GM23248 (cell line): ENCODE measurements around the gene PIH1D1. TPM values are rescaled to one million over a fixed set of nuclear protein-coding genes. Genes with fewer than 3 reads are reported as not detected.

Experiments
- DNase-seq: peaks from one replicate; pipeline ENCODE4 v3.0.0-alpha.2; 2015
- H2AFZ ChIP-seq: fragments of 200-600 bp; sonication (generic); 2 replicates; pipeline ENCODE4 v1.6.1; 2016; ENCODE audit warnings: antibody characterized with exemption
- H3F3A ChIP-seq: fragments of 200-600 bp; sonication (generic); 2 replicates; pipeline ENCODE4 v1.6.1; 2016; ENCODE audit warnings: mild to moderate bottlenecking, antibody characterized with exemption, mixed run types; ENCODE audit not compliant: insufficient read depth
- H3K27ac ChIP-seq: fragments of 200-600 bp; sonication (generic); 2 replicates; pipeline ENCODE4 v1.5.1; 2016; ENCODE audit warnings: mild to moderate bottlenecking
- H3K27me3 ChIP-seq: fragments of 200-600 bp; sonication (generic); replicated peaks from 2 replicates; pipeline ENCODE4 v1.6.1; 2016; ENCODE audit warnings: mild to moderate bottlenecking; ENCODE audit not compliant: insufficient read depth
- H3K36me3 ChIP-seq: fragments of 200-600 bp; sonication (generic); 2 replicates; pipeline ENCODE4 v1.6.1; 2016; ENCODE audit warnings: low read depth, mild to moderate bottlenecking
- H3K4me1 ChIP-seq: fragments of 200-600 bp; sonication (generic); 2 replicates; pipeline ENCODE4 v1.6.1; 2016; ENCODE audit warnings: mild to moderate bottlenecking; ENCODE audit not compliant: insufficient read depth
- H3K4me2 ChIP-seq: fragments of 200-600 bp; sonication (generic); one replicate; pipeline ENCODE4 v1.6.1; 2016; ENCODE audit warnings: mild to moderate bottlenecking; ENCODE audit not compliant: unreplicated experiment
- H3K4me3 ChIP-seq: fragments of 200-600 bp; sonication (generic); 2 replicates; pipeline ENCODE4 v1.5.1; 2016; ENCODE audit warnings: mild to moderate bottlenecking
- H3K79me2 ChIP-seq: fragments of 200-600 bp; sonication (generic); 2 replicates; pipeline ENCODE4 v1.6.1; 2016; ENCODE audit warnings: mild to moderate bottlenecking; ENCODE audit not compliant: insufficient read depth
- H3K9ac ChIP-seq: fragments of 200-600 bp; sonication (generic); 2 replicates; pipeline ENCODE4 v1.6.1; 2016; ENCODE audit warnings: mild to moderate bottlenecking
- H3K9me2 ChIP-seq: fragments of 200-600 bp; sonication (generic); 2 replicates; pipeline ENCODE4 v1.6.1; 2016; ENCODE audit warnings: mixed run types, mild to moderate bottlenecking, moderate library complexity; ENCODE audit not compliant: insufficient read depth
- H3K9me3 ChIP-seq: fragments of 200-600 bp; sonication (generic); one replicate; pipeline ENCODE4 v1.6.1; 2017; ENCODE audit warnings: low read depth
- H4K20me1 ChIP-seq: fragments of 200-600 bp; sonication (generic); 2 replicates; pipeline ENCODE4 v1.6.0; 2016; ENCODE audit not compliant: insufficient read depth
- EZH2 ChIP-seq: fragments of 200-600 bp; sonication (generic); IDR thresholded peaks from 2 replicates; pipeline ENCODE4 v1.6.1; 2018; ENCODE audit warnings: antibody characterized with exemption, mild to moderate bottlenecking; ENCODE audit not compliant: insufficient read depth, poor library complexity, severe bottlenecking
- EZH2phosphoT487 ChIP-seq: fragments of 200-600 bp; sonication (generic); IDR thresholded peaks from 2 replicates; pipeline ENCODE4 v1.6.1; 2018; ENCODE audit warnings: antibody characterized with exemption, moderate library complexity, mild to moderate bottlenecking, low read depth; ENCODE audit not compliant: insufficient read depth
- WGBS, 2 experiments: methylation state at CpG; one replicate each; pipeline ENCODE4 v1.1.6; 2015 to 2017; ENCODE audit warnings: low lambda C conversion rate in 2 of 2, low coverage in 1 of 2; ENCODE audit errors: missing lambda C conversion rate in 2 of 2; 5-methylcytosine and 5-hydroxymethylcytosine counted together
- in situ Hi-C: fragments of 300-500 bp; cut with MboI; formaldehyde crosslinking; loops from 2 replicates; pipeline ENCODE4 v1.15.0; 2020
- polyA plus RNA-seq: library from polyadenylated mRNA; unstranded; fragments of >200 nt; fragmentation: Nextera tagmentation; extraction: Ambion mirVana; gene quantifications from 2 replicates; pipeline ENCODE4 v1.2.1, GENCODE V29; 2016
- total RNA-seq: library from RNA; depleted of rRNA; stranded (reverse); fragments of >200 nt; shearing (Covaris generic); gene quantifications from 2 replicates; pipeline ENCODE4 v1.2.3, GENCODE V29; 2014

Gene PIH1D1
- total and polyA plus RNA-seq, 2 experiments from 2014 or later: 73.5 to 90.2 TPM

GRCh38 chr19:49439836-49440235, 11.8 kb downstream of the PIH1D1 start:
- Histone ChIP-seq H4K20me1 (no peaks in the 10 kb centered on the region), H3K9me3 (no peaks in the 10 kb centered on the region), H3K27me3 (peaks cover 51% of the 10 kb centered on the region), H3K9me2 (no peaks in the 10 kb centered on the region), H2AFZ (no peak overlapping the region), H3K4me3 (no peak overlapping the region), H3K9ac (no peak overlapping the region), H3F3A (peaks cover 8% of the 10 kb centered on the region), H3K79me2 (no peaks in the 10 kb centered on the region), H3K27ac (no peak overlapping the region), H3K4me1 (no peaks in the 10 kb centered on the region), H3K36me3 (no peaks in the 10 kb centered on the region), H3K4me2 (no peak overlapping the region)
- TF ChIP-seq EZH2phosphoT487: no peak
- DNase-seq: no peak
- in situ Hi-C loops: no loop called here
- WGBS, 2 experiments: 30 to 31% methylated on average over 6 of the region's 6 CpGs

- H3K9me2 ChIP-seq: no peaks in the 10 kb centered on the region
- in situ Hi-C loops: no loop called here
- no peak overlapping the region for H2AFZ ChIP-seq
- TF ChIP-seq EZH2 (peak; percentile 47), EZH2phosphoT487 (no peak)
- H3F3A ChIP-seq: peaks cover 8% of the 10 kb centered on the region
- no peak overlapping the region for H3K4me3 ChIP-seq
- 6 to 9% methylated on average over 6 of the region's 6 CpGs for WGBS, 2 experiments
- no peaks in the 10 kb centered on the region for H3K4me1 ChIP-seq
- no peaks in the 10 kb centered on the region for H3K79me2 ChIP-seq
- no peaks in the 10 kb centered on the region for H3K36me3 ChIP-seq
- H3K27ac ChIP-seq: no peak overlapping the region
- H3K27me3 ChIP-seq: peaks cover 65% of the 10 kb centered on the region
- no peak overlapping the region for H3K4me2 ChIP-seq
- H4K20me1 ChIP-seq: no peaks in the 10 kb centered on the region
- no peaks in the 10 kb centered on the region for H3K9me3 ChIP-seq
- H3K9ac ChIP-seq: no peak overlapping the region
- no peak for DNase-seq
Observed at GRCh38 chr19:49438261-49438660, 13.4 kb downstream of the PIH1D1 start.

GRCh38 chr19:49437231-49437630, 14.4 kb downstream of the PIH1D1 start:
- H2AFZ ChIP-seq: no peak overlapping the region
- no peaks in the 10 kb centered on the region for H3K4me1 ChIP-seq
- H3K9me2 ChIP-seq: no peaks in the 10 kb centered on the region
- no peaks in the 10 kb centered on the region for H4K20me1 ChIP-seq
- no peak overlapping the region for H3K9ac ChIP-seq
- H3K36me3 ChIP-seq: no peaks in the 10 kb centered on the region
- 0 to 11% methylated on average over 4 to 8 of the region's 8 CpGs for WGBS, 2 experiments
- in situ Hi-C loops: no loop called here
- no peaks in the 10 kb centered on the region for H3K9me3 ChIP-seq
- TF ChIP-seq EZH2: no peak
- TF ChIP-seq EZH2phosphoT487: no peak
- no peaks in the 10 kb centered on the region for H3K79me2 ChIP-seq
- no peak overlapping the region for H3K4me2 ChIP-seq
- H3F3A ChIP-seq: peaks cover 7% of the 10 kb centered on the region
- H3K27me3 ChIP-seq: peaks cover 75% of the 10 kb centered on the region
- no peak overlapping the region for H3K4me3 ChIP-seq
- DNase-seq: no peak
- H3K27ac ChIP-seq: no peak overlapping the region

- Histone ChIP-seq H2AFZ (no peak overlapping the region), H3K27me3 (peaks cover 82% of the 10 kb centered on the region), H3K9ac (no peak overlapping the region), H3K36me3 (no peaks in the 10 kb centered on the region), H3K27ac (no peak overlapping the region), H3K9me2 (no peaks in the 10 kb centered on the region), H3K79me2 (no peaks in the 10 kb centered on the region), H3K4me2 (no peak overlapping the region), H3F3A (peaks cover 5% of the 10 kb centered on the region; the same call in 1 of the 2 replicates), H3K9me3 (no peaks in the 10 kb centered on the region), H3K4me3 (no peak overlapping the region), H4K20me1 (no peaks in the 10 kb centered on the region), H3K4me1 (no peaks in the 10 kb centered on the region)
- WGBS, 2 experiments: 15 to 19% methylated on average over 39 to 40 of the region's 42 CpGs
- DNase-seq: peak; percentile 54
- in situ Hi-C loops: no loop called here
- peak; percentile 25 for TF ChIP-seq EZH2
- TF ChIP-seq EZH2phosphoT487: no peak
Observed at GRCh38 chr19:49436381-49437017, 15.1 kb downstream of the PIH1D1 start.
